Fibroblast of skin of back (primary cell): ENCODE results near the gene F3.

Source experiments
- DNase-seq: peaks from one replicate; pipeline ENCODE4 v3.0.0-alpha.2; 2013

F3 gene

GRCh38 chr1:94527447-94528031 is 14.0 kb downstream of the F3 start:
- DNase-seq, result no peak

DNA sequence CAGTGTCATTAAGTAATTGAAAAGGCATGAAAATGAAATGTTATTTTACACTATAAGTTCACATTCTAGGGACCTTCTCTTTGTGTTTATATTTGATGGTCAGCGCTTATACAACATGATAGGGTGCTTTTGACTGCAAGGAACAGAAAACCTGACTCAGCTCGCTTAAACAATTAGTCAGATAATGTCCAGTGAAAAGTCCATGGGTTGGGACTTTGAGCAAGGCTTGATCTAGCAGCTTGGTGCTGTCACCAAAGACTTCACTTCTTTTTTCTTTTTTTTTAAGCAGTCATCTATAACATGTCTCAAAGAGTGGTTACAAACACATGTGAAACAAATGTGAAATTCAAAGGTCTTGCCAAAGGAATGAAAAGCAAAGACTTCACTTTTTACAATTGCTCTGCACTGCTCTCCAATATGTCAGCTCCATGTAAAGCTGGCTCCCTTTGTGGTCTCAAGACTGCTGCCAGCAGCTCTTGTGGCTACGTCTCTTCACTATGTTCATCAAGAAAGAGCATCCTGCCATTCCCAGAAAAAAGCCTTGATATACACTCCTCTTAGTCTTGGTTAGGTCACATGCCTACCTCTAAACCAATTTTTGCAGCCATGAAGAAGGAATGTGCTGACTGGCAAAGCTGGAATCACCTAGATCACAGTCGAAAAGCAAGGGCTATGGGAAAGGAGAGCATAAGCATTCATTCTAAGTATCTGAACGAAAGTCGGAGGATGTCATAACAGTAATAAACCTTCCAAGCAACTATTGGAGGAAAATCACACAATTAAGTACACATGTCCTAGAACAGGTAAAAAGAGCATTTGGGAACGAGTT is 15.2 kb downstream of the F3 start:
- no peak for DNase-seq

- DNase-seq, result no peak
These were observed 17.0 kb downstream of the F3 start for GRCh38 chr1:94524531-94524930.

- peak; percentile 70 for DNase-seq
These were observed 19.3 kb downstream of the F3 start for GRCh38 chr1:94522304-94522703.

DNA sequence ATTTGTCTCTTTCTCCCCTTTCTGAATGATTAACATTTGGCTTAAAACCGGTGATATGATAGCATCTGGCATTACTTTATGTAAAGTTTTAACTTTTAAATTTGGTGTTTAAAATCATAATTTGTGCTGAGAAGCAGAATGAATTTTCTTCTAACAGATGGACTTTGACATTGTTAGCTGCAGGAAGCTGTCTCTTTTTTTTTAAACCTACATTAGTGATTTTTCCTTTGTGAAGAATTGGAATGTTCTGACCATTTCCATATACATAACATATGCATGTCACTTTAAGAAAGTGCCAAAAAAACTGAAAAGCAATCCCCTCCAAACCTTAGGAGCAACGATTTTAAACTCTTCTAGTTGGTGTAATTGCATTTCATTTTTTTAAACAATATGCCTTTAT is 22.2 kb downstream of the F3 start:
- DNase-seq, result no peak

DNA sequence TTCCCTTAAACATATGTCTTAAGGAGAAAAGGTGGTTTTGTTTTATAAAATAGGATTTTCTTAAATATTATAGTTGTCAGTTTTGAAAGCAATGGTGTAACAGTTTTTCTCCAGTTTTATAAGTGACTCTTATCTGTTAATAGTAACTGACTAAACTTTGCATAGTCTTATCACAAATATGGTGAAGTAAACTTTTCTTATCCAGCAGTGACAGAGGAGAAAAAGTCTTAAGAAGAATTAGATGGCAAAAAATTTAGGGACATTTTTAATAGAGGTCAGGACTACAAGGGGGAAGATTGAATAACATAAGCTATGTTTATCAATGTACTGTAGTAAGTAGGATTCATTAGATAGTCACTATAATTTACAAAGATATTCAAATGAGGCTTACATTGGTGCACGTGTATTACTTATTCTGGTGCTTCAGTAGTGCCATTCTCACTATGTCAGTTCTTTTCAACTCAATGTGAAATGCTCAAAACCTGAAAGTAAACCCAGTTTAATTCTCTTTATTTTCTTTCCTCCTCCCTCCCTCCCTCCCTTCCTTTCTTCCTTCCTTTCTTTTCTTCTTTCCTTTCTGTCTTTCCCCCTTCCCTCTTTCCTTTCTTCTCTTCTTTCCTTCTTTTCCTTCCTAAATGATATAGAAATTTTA is 26.1 kb downstream of the F3 start:
- DNase-seq, result no peak

DNA sequence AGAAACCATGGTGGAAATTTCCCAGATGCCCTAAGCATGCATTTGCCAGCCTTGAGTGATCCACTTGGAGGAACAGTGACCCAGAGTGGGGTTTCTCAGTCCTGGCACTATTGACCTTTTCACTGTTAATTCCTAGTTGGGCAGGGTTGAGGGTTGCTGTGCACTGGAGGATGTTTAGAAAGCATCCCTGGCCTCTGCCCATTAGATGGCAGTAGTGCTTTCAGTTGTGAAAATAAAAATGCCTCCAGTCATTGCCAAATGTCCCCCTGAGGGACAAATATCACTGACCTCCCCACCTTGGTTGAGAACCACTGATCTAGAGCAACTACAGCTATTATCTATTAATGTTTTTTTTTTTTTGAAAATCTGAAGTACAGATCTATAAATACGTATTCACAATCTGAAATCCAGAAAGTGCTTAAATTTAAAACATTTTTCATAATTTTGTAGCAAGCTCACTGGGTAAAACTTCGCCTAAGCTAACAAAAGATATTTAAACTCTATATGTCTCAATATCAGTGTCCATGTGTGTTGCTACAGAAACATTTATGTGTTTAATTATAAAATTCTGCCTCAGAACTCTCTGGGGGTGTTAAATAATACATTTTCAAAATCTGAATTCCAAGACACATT is 27.3 kb downstream of the F3 start:
- DNase-seq, result peak; percentile 35

- no peak for DNase-seq
These were observed 28.7 kb downstream of the F3 start for GRCh38 chr1:94512816-94513215.

DNA sequence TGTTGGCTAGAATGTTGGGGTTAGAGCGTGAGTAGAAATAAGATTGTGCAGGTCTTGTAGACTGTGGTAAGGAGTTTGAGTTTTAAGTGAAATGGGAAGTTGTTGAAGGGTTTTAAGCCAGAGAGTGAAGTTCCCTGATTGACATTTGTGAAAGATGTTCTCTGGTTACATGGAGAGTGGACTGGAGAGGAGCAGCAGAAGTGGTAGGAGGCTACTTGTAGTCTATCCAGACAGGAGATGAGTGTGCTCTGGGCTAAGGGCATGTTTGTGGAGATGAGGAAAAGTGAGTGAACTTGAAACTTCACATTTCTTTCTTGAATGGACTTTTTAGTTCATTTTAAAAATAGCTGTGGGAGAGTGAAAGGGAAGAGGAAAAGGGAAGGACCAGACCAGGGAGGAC is 37.0 kb downstream of the F3 start:
- DNase-seq, result no peak

DNA sequence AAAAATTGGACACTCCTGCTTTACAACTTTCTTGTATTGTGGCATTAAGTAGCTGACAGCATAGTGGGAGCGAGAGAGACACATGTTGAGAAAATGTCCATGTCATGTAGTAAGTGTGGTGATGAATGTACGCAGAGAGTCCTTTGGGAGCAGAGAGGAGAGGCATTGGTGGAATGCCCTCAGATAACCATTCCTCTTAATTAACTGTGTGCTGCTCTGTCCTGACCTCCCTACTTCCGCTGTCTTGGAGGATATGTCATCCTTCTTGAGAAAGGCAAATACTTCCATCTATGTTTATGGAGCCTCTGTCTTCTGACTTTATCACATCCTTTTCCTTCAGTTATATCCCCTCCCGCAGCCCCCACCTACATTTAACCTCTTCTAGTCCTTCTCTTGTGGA is 38.4 kb downstream of the F3 start:
- DNase-seq, result no peak

DNA sequence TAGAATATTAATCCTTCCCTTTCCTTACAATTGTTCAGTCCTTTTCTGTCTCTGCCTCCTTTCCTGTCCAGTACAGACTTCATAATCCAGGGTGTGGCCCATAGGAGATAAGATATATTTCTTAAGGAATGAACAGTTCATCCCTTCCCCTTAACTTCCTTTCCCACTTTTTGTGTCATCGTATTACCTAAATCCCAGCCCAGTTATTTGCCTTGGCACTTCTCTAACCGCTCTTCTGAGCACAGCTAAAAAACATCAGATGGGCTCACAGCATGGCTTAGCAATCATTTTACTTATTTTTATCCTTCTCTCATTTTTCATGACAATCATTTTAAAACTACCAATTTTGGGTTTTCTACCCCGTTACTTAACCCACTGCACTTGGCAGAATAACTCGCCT is 39.6 kb downstream of the F3 start:
- no peak for DNase-seq

DNA sequence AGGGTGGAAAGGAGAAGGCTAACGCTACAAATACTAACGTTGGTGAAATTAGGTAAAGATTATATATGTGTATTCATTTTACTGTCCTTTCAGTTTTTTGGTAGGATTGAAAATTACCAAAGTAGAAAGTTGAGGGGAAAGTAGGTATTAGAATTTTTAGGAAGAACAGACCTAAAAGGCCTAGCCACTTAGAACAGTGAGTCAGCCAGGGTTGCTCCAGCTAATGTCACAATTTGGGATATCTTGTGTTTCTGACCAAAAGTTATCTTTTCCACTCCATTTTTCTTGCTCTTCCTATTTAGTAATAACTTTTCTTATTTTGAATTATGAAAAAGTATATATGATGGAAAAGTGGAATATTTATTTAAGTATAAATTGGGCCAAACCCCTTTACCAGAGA is 40.1 kb downstream of the F3 start:
- DNase-seq, result no peak

DNA sequence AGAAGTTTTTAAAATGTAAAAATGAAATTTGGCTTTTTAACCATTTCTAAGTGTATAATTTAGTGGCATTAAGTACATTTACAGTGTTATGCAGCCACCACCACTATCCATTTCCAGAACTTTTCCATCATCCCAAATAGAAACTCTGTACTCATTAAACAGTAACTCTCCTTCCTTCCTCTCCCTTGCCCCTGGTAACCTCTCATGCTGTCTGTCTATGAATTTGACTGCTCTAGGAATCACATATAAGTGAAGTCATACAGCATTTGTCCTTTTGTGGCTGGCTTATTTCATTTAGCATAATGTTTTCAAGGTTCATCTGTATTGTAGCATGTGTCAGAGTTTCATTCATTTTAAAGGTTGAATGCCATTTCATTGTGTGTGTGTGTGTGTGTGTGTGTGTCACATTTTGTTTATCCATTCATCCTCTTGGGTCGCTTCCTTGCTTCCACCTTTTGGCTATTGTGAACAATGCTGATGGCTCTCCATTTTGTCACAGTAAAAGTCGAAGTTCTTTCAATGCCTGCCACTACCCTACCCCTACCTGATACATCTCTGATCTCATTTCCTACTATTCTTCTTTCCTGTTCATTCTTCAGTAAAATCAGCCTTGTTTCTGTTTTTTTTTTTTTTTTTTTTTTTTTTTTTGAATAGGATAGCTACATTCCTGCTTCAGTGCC is 45.3 kb downstream of the F3 start:
- no peak for DNase-seq

- DNase-seq, result peak; percentile 14
These were observed 51.0 kb downstream of the F3 start for GRCh38 chr1:94490556-94490955.

GRCh38 chr1:94486990-94487389 is 54.6 kb downstream of the F3 start:
- DNase-seq, result no peak

DNA sequence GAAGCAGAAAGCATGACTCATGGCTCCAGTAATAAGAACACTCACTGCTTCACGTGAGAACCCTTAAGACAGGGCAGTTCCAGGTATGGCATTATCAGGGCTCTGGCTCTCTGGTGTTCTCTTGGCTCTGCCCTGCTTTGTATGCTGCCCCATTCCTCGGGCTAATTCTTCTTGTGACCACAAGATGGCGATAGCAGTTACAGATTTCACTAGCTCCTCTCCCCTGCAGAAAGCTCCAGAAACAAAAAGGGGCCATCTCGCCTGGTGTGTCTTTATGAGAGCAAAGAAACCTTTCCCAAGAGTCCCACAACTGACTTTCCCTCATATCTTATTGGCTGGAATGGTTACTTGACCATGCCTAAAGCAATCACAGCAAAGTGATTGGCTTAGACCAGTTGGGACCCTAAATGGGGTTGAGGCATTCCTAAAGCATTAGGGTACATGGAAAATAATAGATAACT is 60.1 kb downstream of the F3 start:
- DNase-seq, result peak; percentile 66

- no peak for DNase-seq
These were observed 61.9 kb downstream of the F3 start for GRCh38 chr1:94479682-94480081.
